Measurements from ENCODE around the gene PGLYRP1. TPM values are rescaled to one million over a fixed set of nuclear protein-coding genes. Genes with fewer than 3 reads are reported as not detected.

Gene PGLYRP1
- total RNA-seq, 1 donor from 2014 or later = 0.54 TPM

- Mint-ChIP-seq H3K9me3 (ENCODE audit: unreplicated experiment) (no peaks in the 10 kb centered on the region), H3K27ac (ENCODE audit: unreplicated experiment) (no peak overlapping the region), H3K4me1 (ENCODE audit: unreplicated experiment) (no peaks in the 10 kb centered on the region), H3K27me3 (ENCODE audit: unreplicated experiment) (peaks cover 8% of the 10 kb centered on the region), H3K36me3 (ENCODE audit: low read depth, unreplicated experiment) (peaks cover 7% of the 10 kb centered on the region), H3K4me3 (ENCODE audit: unreplicated experiment) (no peak overlapping the region)
- DNase-seq (ENCODE audit: low spot score) = no peak
- TF ChIP-seq CTCF (IDR thresholded peaks at IDR 0.05; ENCODE audit: unreplicated experiment) = no peak
Observed at GRCh38 chr19:46023311-46023779, 492 bp upstream of the PGLYRP1 start.

- Mint-ChIP-seq H3K9me3 (ENCODE audit: unreplicated experiment) (no peaks in the 10 kb centered on the region), H3K4me1 (ENCODE audit: unreplicated experiment) (no peaks in the 10 kb centered on the region), H3K27ac (ENCODE audit: unreplicated experiment) (no peak overlapping the region), H3K4me3 (ENCODE audit: unreplicated experiment) (no peak overlapping the region), H3K36me3 (ENCODE audit: low read depth, unreplicated experiment) (peaks cover 7% of the 10 kb centered on the region), H3K27me3 (ENCODE audit: unreplicated experiment) (peaks cover 8% of the 10 kb centered on the region)
- DNase-seq (ENCODE audit: low spot score) = no peak
- no peak for TF ChIP-seq CTCF (IDR thresholded peaks at IDR 0.05; ENCODE audit: unreplicated experiment)
Observed at GRCh38 chr19:46022061-46022430, 807 bp downstream of the PGLYRP1 start.

- no peak for DNase-seq (ENCODE audit: low spot score)
- Mint-ChIP-seq H3K27me3 (ENCODE audit: unreplicated experiment) (peaks cover 8% of the 10 kb centered on the region), H3K9me3 (ENCODE audit: unreplicated experiment) (no peaks in the 10 kb centered on the region), H3K4me1 (ENCODE audit: unreplicated experiment) (no peaks in the 10 kb centered on the region), H3K36me3 (ENCODE audit: low read depth, unreplicated experiment) (peaks cover 3% of the 10 kb centered on the region), H3K27ac (ENCODE audit: unreplicated experiment) (no peak overlapping the region), H3K4me3 (ENCODE audit: unreplicated experiment) (no peak overlapping the region)
- TF ChIP-seq CTCF (IDR thresholded peaks at IDR 0.05; ENCODE audit: unreplicated experiment) = no peak
Observed at GRCh38 chr19:46021531-46022041, 1.3 kb downstream of the PGLYRP1 start.

- no peak overlapping the region for H3K27ac Mint-ChIP-seq (ENCODE audit: unreplicated experiment)
- peaks cover 3% of the 10 kb centered on the region for H3K4me1 Mint-ChIP-seq (ENCODE audit: unreplicated experiment)
- H3K27me3 Mint-ChIP-seq (ENCODE audit: unreplicated experiment) = peaks cover 12% of the 10 kb centered on the region
- no peaks in the 10 kb centered on the region for H3K36me3 Mint-ChIP-seq (ENCODE audit: low read depth, unreplicated experiment)
- no peak for DNase-seq (ENCODE audit: low spot score)
- no peaks in the 10 kb centered on the region for H3K9me3 Mint-ChIP-seq (ENCODE audit: unreplicated experiment)
- no peak for TF ChIP-seq CTCF (IDR thresholded peaks at IDR 0.05; ENCODE audit: unreplicated experiment)
- H3K4me3 Mint-ChIP-seq (ENCODE audit: unreplicated experiment) = no peak overlapping the region
Observed at GRCh38 chr19:46020819-46021125, 2.1 kb downstream of the PGLYRP1 start.

GRCh38 chr19:46019270-46019669 is 3.6 kb downstream of the PGLYRP1 start:
- Mint-ChIP-seq H3K27me3 (ENCODE audit: unreplicated experiment) (peaks cover 20% of the 10 kb centered on the region), H3K9me3 (ENCODE audit: unreplicated experiment) (no peaks in the 10 kb centered on the region), H3K27ac (ENCODE audit: unreplicated experiment) (no peak overlapping the region), H3K4me3 (ENCODE audit: unreplicated experiment) (no peak overlapping the region), H3K4me1 (ENCODE audit: unreplicated experiment) (peaks cover 11% of the 10 kb centered on the region), H3K36me3 (ENCODE audit: low read depth, unreplicated experiment) (peaks cover 3% of the 10 kb centered on the region)
- no peak for DNase-seq (ENCODE audit: low spot score)
- TF ChIP-seq CTCF (IDR thresholded peaks at IDR 0.05; ENCODE audit: unreplicated experiment) = no peak

Measured in endothelial cell (in vitro differentiated cells).